ENCODE results near the gene KCNK13.

DNA sequence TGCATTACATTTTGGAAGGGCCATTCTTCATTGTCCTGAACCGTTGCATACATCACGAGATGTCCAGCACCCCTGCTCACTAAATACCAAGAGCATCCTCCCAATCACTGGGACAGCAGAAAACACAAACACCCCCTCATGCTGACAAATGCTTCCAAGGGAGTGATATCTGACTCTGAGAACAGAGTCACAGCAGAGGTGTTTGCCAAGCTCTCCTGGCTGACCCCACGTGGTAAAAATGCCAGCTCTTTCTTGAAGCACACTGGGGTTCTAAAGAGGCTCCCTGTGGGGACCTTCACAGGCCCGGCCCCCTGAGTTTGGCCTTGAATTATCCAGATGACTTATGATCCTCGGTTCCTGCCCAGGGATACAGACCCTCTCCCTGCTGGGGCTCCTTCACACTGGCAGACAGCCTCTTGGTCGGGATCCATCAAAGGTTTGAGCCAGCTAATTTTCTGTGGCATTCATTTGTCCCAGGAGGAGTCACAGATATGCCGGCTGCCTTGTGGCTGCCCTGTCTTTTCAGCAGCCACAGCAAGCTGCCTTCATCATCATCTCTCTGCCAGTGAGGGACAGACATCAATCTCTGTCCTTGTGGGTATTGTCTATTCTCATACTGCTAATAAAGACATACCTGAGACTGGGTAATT, 151.4 kb downstream of the KCNK13 start:
- TF ChIP-seq ZNF44 (CRISPR knock-in tag; IDR thresholded peaks at IDR 0.05) (no peak), ZSCAN12 (CRISPR knock-in tag; IDR thresholded peaks at IDR 0.05) (no peak), ZBTB21 (CRISPR knock-in tag; IDR thresholded peaks at IDR 0.05) (no peak), ZNF282 (IDR thresholded peaks at IDR 0.05; ENCODE audit: partially characterized antibody) (no peak), ZBTB40 (IDR thresholded peaks at IDR 0.05) (no peak), ZBTB40 (CRISPR knock-in tag; IDR thresholded peaks at IDR 0.05) (no peak)
- TF ChIP-seq, protein P1, sequence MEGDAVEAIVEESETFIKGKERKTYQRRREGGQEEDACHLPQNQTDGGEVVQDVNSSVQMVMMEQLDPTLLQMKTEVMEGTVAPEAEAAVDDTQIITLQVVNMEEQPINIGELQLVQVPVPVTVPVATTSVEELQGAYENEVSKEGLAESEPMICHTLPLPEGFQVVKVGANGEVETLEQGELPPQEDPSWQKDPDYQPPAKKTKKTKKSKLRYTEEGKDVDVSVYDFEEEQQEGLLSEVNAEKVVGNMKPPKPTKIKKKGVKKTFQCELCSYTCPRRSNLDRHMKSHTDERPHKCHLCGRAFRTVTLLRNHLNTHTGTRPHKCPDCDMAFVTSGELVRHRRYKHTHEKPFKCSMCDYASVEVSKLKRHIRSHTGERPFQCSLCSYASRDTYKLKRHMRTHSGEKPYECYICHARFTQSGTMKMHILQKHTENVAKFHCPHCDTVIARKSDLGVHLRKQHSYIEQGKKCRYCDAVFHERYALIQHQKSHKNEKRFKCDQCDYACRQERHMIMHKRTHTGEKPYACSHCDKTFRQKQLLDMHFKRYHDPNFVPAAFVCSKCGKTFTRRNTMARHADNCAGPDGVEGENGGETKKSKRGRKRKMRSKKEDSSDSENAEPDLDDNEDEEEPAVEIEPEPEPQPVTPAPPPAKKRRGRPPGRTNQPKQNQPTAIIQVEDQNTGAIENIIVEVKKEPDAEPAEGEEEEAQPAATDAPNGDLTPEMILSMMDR (CRISPR knock-in tag; IDR thresholded peaks at IDR 0.05): no peak

All from HepG2 (cell line).